ENCODE data around the gene GJB3.
"Not testable (repeated sequence)": the region's sequence is repeated elsewhere in the genome, so short reads cannot be mapped to it uniquely, and the experiment has no call there.

Gene GJB3

GRCh38 chr1:34761176-34761761, 19.7 kb upstream of the GJB3 start:
- DNase-seq (ENCODE audit: low read depth): no peak

- no peak for DNase-seq (ENCODE audit: low read depth)
Measured at GRCh38 chr1:34761776-34762307, 19.2 kb upstream of the GJB3 start.

- DNase-seq (ENCODE audit: low read depth): no peak
Measured at GRCh38 chr1:34762474-34763141, 18.4 kb upstream of the GJB3 start.

- no peak for DNase-seq (ENCODE audit: low read depth)
Measured at GRCh38 chr1:34763142-34763781, 17.8 kb upstream of the GJB3 start.

- DNase-seq (ENCODE audit: low read depth): no peak
Measured at GRCh38 chr1:34768856-34769255, 12.2 kb upstream of the GJB3 start.

GRCh38 chr1:34770891-34771504, 10.0 kb upstream of the GJB3 start:
- DNase-seq (ENCODE audit: low read depth): no peak

- no peak for DNase-seq (ENCODE audit: low read depth)
Measured at GRCh38 chr1:34771573-34772371, 9.2 kb upstream of the GJB3 start.

- DNase-seq (ENCODE audit: low read depth): not testable (repeated sequence)
Measured at GRCh38 chr1:34773114-34773513, 7.9 kb upstream of the GJB3 start.

- DNase-seq (ENCODE audit: low read depth): no peak
Measured at GRCh38 chr1:34774957-34775356, 6.1 kb upstream of the GJB3 start.

- DNase-seq (ENCODE audit: low read depth): no peak
Measured at GRCh38 chr1:34776911-34777310, 4.1 kb upstream of the GJB3 start.

- DNase-seq (ENCODE audit: low read depth): no peak
Measured at GRCh38 chr1:34777519-34778321, 3.3 kb upstream of the GJB3 start.

GRCh38 chr1:34778381-34778780, 2.6 kb upstream of the GJB3 start:
- no peak for DNase-seq (ENCODE audit: low read depth)

- no peak for DNase-seq (ENCODE audit: low read depth)
Measured at GRCh38 chr1:34779005-34779404, 2.0 kb upstream of the GJB3 start.

GRCh38 chr1:34779526-34779925, 1.5 kb upstream of the GJB3 start:
- no peak for DNase-seq (ENCODE audit: low read depth)

- no peak for DNase-seq (ENCODE audit: low read depth)
Measured at GRCh38 chr1:34779962-34780361, 1.1 kb upstream of the GJB3 start.

GRCh38 chr1:34780528-34780927, 486 bp upstream of the GJB3 start:
- DNase-seq (ENCODE audit: low read depth): no peak

- no peak for DNase-seq (ENCODE audit: low read depth)
Measured at GRCh38 chr1:34781844-34782391, 904 bp downstream of the GJB3 start.

GRCh38 chr1:34784751-34785221, 3.8 kb downstream of the GJB3 start:
- no peak for DNase-seq (ENCODE audit: low read depth)

GRCh38 chr1:34785231-34785874, 4.3 kb downstream of the GJB3 start:
- DNase-seq (ENCODE audit: low read depth): no peak

- no peak for DNase-seq (ENCODE audit: low read depth)
Measured at GRCh38 chr1:34785875-34786470, 5.0 kb downstream of the GJB3 start.

Data from stimulated activated CD8-positive, alpha-beta memory T cell treated with anti-CD3 and anti-CD28 coated beads, Interleukin-15, amount 100 ng/mL, for 24 hours (primary cell).